Astrocyte (in vitro differentiated cells and primary cell): ENCODE data around the gene TRIM16.

Source experiments
- CTCF ChIP-seq: IDR thresholded peaks from 2 replicates; pipeline ENCODE4 v1.5.1; 2011; ENCODE audit warnings: low read depth, mild to moderate bottlenecking, inconsistent platforms, low read length, moderate library complexity; ENCODE audit not compliant: insufficient read depth
- EZH2 ChIP-seq: IDR thresholded peaks from 2 replicates; pipeline ENCODE4 v1.6.1; 2012; ENCODE audit warnings: mild to moderate bottlenecking, low read length, inconsistent platforms; ENCODE audit not compliant: insufficient read depth

GRCh38 chr17:15657868-15658267 is 26.2 kb downstream of the TRIM16 start:
- no peak for TF ChIP-seq EZH2
- TF ChIP-seq CTCF: no peak
